VCaP (cell line): ENCODE measurements around the gene ANO2.
"Not testable (repeated sequence)": the region's sequence is repeated elsewhere in the genome, so short reads cannot be mapped to it uniquely, and the experiment has no call there.

Source experiments
- H3K27ac ChIP-seq: fragments of 450-650 bp; 2 replicates; pipeline ENCODE4 v1.5.1; 2017
- CTCF ChIP-seq: fragments of 450-650 bp; conservative IDR thresholded peaks from 2 replicates; pipeline ENCODE4 v1.5.1; 2017; ENCODE audit warnings: mild to moderate bottlenecking, moderate library complexity

Gene ANO2

DNA sequence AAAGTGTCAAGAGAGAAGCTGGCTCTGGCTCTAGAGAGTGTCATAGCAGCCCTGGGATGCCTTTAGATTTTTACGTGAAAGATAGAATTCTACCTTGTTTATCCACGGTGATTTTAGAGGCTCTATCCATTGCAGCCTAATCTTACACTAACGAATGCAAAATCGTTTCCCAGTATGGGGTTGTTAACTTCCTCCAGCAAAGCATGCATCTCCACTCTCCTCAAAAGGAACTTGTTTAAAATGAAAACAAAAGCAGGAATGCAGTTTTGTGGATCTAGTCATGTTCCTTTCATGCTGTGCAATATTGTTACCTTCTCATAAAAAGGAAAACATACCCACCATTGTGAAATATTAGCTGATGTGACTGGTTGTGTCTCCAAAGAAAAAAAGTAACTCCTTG is 88.4 kb downstream of the ANO2 start:
- H3K27ac ChIP-seq: no peak overlapping the region
- no peak for TF ChIP-seq CTCF

DNA sequence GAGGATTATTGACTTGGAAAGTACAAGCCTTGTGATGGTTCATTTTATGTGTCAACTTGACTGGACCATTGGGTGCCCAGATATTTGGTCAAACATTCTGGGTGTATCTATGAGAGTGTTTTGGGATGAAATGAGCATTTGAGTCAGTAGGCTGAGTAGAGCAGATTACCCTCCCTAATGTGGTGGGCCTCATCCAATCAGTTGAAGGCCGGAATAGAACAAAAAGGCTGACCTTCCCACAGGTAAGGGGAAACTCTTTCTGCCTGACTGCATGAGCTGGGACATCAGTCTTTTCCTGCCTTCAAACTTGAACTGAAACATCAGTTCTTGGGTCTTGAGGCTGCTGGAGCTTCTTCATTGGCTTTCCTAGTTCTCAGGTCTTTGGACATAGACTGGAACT is 98.1 kb downstream of the ANO2 start:
- H3K27ac ChIP-seq: no peak overlapping the region
- TF ChIP-seq CTCF: no peak

GRCh38 chr12:5840944-5841343 is 104.1 kb downstream of the ANO2 start:
- no peak overlapping the region for H3K27ac ChIP-seq
- TF ChIP-seq CTCF: 0 out of 2 replicates have a peak, but pooled peaks have one; percentile 11

GRCh38 chr12:5830111-5830510 is 114.9 kb downstream of the ANO2 start:
- no peak overlapping the region for H3K27ac ChIP-seq
- TF ChIP-seq CTCF: no peak

DNA sequence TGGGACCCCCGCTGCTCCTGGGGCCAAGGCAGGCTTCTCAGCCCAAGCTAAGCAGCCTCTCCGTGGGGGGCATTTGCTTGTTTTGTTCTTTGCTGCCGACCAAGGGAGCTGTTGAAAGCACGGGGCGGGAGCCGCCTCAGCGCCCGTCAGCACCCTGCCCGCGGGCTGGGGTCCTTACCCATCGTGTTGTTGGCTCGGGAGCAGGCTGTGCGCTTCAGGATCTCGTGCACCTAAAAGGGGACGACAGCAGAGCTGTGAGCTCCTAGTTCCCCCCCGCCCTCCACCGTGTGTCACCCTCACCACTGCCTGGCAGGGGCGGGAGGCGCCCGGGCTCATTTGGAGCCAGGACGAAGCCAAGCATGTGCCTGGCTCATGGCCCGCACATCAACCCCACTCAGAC is 117.5 kb downstream of the ANO2 start:
- TF ChIP-seq CTCF: no peak
- H3K27ac ChIP-seq: no peak overlapping the region

DNA sequence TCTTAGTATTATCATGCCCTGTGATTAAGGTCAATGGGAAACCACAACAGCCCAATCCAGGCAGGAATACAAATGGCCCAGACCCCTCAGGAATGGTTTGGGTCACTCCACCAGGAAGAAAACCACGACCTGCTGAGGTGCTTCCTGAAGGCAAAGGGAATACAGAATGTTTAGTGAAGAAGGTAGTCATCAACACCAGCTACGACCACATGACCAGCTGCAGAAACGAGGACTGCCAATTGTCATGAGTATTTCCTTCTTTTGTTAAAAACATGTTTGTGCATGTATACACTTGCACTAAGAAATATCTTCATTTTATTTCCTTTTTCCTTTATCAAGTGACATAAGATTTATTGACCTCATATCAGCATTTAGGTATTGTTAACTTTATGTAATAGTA is 119.3 kb downstream of the ANO2 start:
- H3K27ac ChIP-seq: not testable (repeated sequence)

- H3K27ac ChIP-seq: not testable (repeated sequence)
Measured at GRCh38 chr12:5818877-5819276, 126.2 kb downstream of the ANO2 start.

DNA sequence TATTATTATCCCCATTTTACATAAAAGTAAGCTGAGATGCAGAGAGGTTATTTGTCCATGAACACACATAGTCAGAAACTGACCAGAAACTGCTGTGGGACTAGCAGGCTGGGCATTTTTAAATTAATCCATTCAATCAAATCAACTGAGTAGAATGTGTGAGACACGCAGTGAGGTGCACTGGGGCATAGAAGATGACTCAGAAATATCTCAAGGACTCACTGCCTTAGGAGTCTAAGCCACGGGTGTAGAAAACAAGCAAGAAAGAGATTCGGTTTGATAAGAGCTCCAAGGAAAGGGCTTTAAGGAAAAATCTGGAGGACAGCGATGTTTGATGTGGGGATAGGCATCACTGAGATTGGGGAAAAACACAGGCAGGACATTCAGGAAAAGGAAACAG is 127.8 kb downstream of the ANO2 start:
- no peak for TF ChIP-seq CTCF
- H3K27ac ChIP-seq: no peak overlapping the region

DNA sequence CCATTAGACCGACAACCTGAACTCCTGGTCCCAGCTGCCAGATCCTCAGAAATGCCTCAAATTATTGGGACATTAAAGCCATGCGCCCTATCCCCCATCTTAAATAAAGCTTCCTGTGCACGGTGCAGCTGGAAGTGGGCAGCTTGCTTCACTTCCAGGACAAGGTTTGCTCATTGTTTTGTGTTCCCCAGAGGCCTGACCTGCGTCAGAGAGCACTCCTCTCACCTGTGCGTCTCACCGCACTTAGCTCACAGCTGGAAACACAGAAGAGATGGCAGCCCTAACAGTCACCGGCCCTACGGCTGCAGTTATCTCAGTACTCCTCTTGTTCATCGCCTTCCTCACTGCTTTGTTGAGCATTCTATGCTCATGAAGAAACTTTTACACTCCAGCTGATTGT is 135.5 kb downstream of the ANO2 start:
- H3K27ac ChIP-seq: no peak overlapping the region

More for the DNA sequence above, 135.5 kb downstream of the ANO2 start:
- no peak for TF ChIP-seq CTCF
